NK-92 treated with Interleukin-12 subunit alpha and Interleukin-12 subunit beta, amount 100 ng/mL, for 24 hours (cell line): ENCODE measurements around the gene PACRG.

Experiments
- DNase-seq: peaks from one replicate; lab custom pipeline; 2025; lab: John Stamatoyannopoulos, UW

PACRG gene

GRCh38 chr6:163008626-163009025 is 280.9 kb downstream of the PACRG start:
- DNase-seq = no peak

- DNase-seq = no peak
These were observed 282.4 kb downstream of the PACRG start for GRCh38 chr6:163010145-163010544.

GRCh38 chr6:163014736-163015135 is 287.0 kb downstream of the PACRG start:
- DNase-seq = no peak

- DNase-seq = no peak
These were observed 290.0 kb downstream of the PACRG start for GRCh38 chr6:163017801-163018200.

- no peak for DNase-seq
These were observed 292.2 kb downstream of the PACRG start for GRCh38 chr6:163019926-163020325.

GRCh38 chr6:163021054-163021453 is 293.3 kb downstream of the PACRG start:
- DNase-seq = no peak

GRCh38 chr6:163023700-163024099 is 295.9 kb downstream of the PACRG start:
- no peak for DNase-seq

GRCh38 chr6:163026893-163027292 is 299.1 kb downstream of the PACRG start:
- DNase-seq = no peak

GRCh38 chr6:163030980-163031379 is 303.2 kb downstream of the PACRG start:
- DNase-seq = no peak

- no peak for DNase-seq
These were observed 304.2 kb downstream of the PACRG start for GRCh38 chr6:163031931-163032330.

- no peak for DNase-seq
These were observed 308.4 kb downstream of the PACRG start for GRCh38 chr6:163036160-163036645.

GRCh38 chr6:163038317-163038716 is 310.5 kb downstream of the PACRG start:
- DNase-seq = no peak

- no peak for DNase-seq
These were observed 320.6 kb downstream of the PACRG start for GRCh38 chr6:163048345-163048744.

- DNase-seq = no peak
These were observed 326.0 kb downstream of the PACRG start for GRCh38 chr6:163053667-163054344.

- DNase-seq = no peak
These were observed 326.9 kb downstream of the PACRG start for GRCh38 chr6:163054641-163055040.

- no peak for DNase-seq
These were observed 329.5 kb downstream of the PACRG start for GRCh38 chr6:163057260-163057659.

- DNase-seq = no peak
These were observed 335.0 kb downstream of the PACRG start for GRCh38 chr6:163062790-163063189.

- no peak for DNase-seq
These were observed 335.8 kb downstream of the PACRG start for GRCh38 chr6:163063561-163063960.

- DNase-seq = no peak
These were observed 336.6 kb downstream of the PACRG start for GRCh38 chr6:163064397-163064796.

- no peak for DNase-seq
These were observed 338.4 kb downstream of the PACRG start for GRCh38 chr6:163066200-163066599.

- DNase-seq = no peak
These were observed 349.4 kb downstream of the PACRG start for GRCh38 chr6:163077134-163077533.

GRCh38 chr6:163078712-163079111 is 350.9 kb downstream of the PACRG start:
- DNase-seq = no peak

- DNase-seq = no peak
These were observed 352.5 kb downstream of the PACRG start for GRCh38 chr6:163080228-163080627.

- DNase-seq = no peak
These were observed 355.4 kb downstream of the PACRG start for GRCh38 chr6:163083141-163083540.
